CD4-positive, CD25-positive, alpha-beta regulatory T cell (primary cell): ENCODE data around the gene NFAT5. TPM values are rescaled to one million over a fixed set of nuclear protein-coding genes. Genes with fewer than 3 reads are reported as not detected.

Experiments used
- polyA plus RNA-seq, 4 donors: library from polyadenylated mRNA; unstranded; fragments of 300-500 nt; fragmentation: Illumina TruSeq; gene quantifications; one replicate each; pipeline ENCODE4 v1.2.3, GENCODE V29; 2021
- total RNA-seq: library from RNA; stranded (reverse); gene quantifications from one replicate; pipeline ENCODE4 v1.2.3, GENCODE V29; 2022

The NFAT5 gene
- total and polyA plus RNA-seq, 5 donors from 2014 or later: 7.0 to 57.6 (median 12.0) TPM

Other genes starting within 250 kb of the NFAT5 start
- gene PDF, start 235.4 kb upstream of the NFAT5 start, total RNA-seq: 4.9 TPM
- gene PDF, start 235.4 kb upstream of the NFAT5 start, polyA plus RNA-seq: 10 to 100 TPM in 2 of 4 donors, 1 to 10 TPM in 2; 8.7 to 15.7 (median 10.0) TPM
- gene COG8, start 226.4 kb upstream of the NFAT5 start, total RNA-seq: 23.2 TPM
- gene COG8, start 226.4 kb upstream of the NFAT5 start, polyA plus RNA-seq: 10 to 100 TPM; 34.0 to 39.0 (median 36.8) TPM
- gene NIP7, start 226.2 kb upstream of the NFAT5 start, total RNA-seq: 31.4 TPM
- gene NIP7, start 226.2 kb upstream of the NFAT5 start, polyA plus RNA-seq: 10 to 100 TPM; 22.2 to 30.6 (median 23.7) TPM
- 1.8 TPM for gene TMED6, start 214.2 kb upstream of the NFAT5 start, total RNA-seq
- gene TMED6, start 214.2 kb upstream of the NFAT5 start, polyA plus RNA-seq: under 1 TPM in 2 of 4 donors, not detected in 2; 0.20 to 0.26 TPM
- gene TERF2, start 180.0 kb upstream of the NFAT5 start, total RNA-seq: 36.8 TPM
- 10 to 100 TPM; 23.7 to 28.0 (median 27.8) TPM for gene TERF2, start 180.0 kb upstream of the NFAT5 start, polyA plus RNA-seq
- 52.7 TPM for gene CYB5B, start 141.3 kb upstream of the NFAT5 start, total RNA-seq
- gene CYB5B, start 141.3 kb upstream of the NFAT5 start, polyA plus RNA-seq: 100 to 1,000 TPM; 166 to 213 (median 190) TPM
- 3.9 TPM for gene NQO1, start 160.6 kb downstream of the NFAT5 start, total RNA-seq
- gene NQO1, start 160.6 kb downstream of the NFAT5 start, polyA plus RNA-seq: 10 to 100 TPM in 2 of 4 donors, 1 to 10 TPM in 2; 4.1 to 15.1 (median 8.7) TPM
- gene NOB1, start 189.0 kb downstream of the NFAT5 start, total RNA-seq: 36.1 TPM
- 10 to 100 TPM; 49.2 to 62.6 (median 52.8) TPM for gene NOB1, start 189.0 kb downstream of the NFAT5 start, polyA plus RNA-seq
- gene WWP2, start 196.4 kb downstream of the NFAT5 start, total RNA-seq: 93.0 TPM
- 10 to 100 TPM; 36.3 to 43.4 (median 39.2) TPM for gene WWP2, start 196.4 kb downstream of the NFAT5 start, polyA plus RNA-seq